HepG2 (cell line): Measurements from ENCODE around the gene SH2D3A. TPM values are rescaled to one million over a fixed set of nuclear protein-coding genes. Genes with fewer than 3 reads are reported as not detected.
A peak's percentile ranks its signal among the peaks of the same experiment; 100 is the strongest.

Experiments
- SMC3 ChIP-seq: IDR thresholded peaks from 2 replicates; pipeline ENCODE4 v1.6.1; 2011; ENCODE audit warnings: low read length, improper control_type of control experiment
- SOX6 ChIP-seq, 2 experiments: fragments of 450-650 bp in 1 of 2; sonication (generic) in 1 of 2; formaldehyde crosslinking in 1 of 2; IDR thresholded peaks; 2 replicates each; pipeline versions ENCODE4 v1.4.0 to v1.6.1; 2017 to 2020; ENCODE audit warnings: antibody characterized with exemption in 1 of 2, mild to moderate bottlenecking in 1 of 2, missing genetic modification reagents in 1 of 2
- TCF7L2 ChIP-seq: IDR thresholded peaks from 2 replicates; pipeline ENCODE4 v1.6.1; 2011; ENCODE audit warnings: mild to moderate bottlenecking, low read depth, low read length, moderate library complexity
- ZBTB20 ChIP-seq: sonication (generic); formaldehyde crosslinking; IDR thresholded peaks from 2 replicates; pipeline ENCODE4 v1.8.1; 2023; ENCODE audit warnings: missing genetic modification reagents, low read depth, mild to moderate bottlenecking, borderline replicate concordance
- ZNF138 ChIP-seq: sonication (generic); formaldehyde crosslinking; IDR thresholded peaks from 2 replicates; pipeline ENCODE4 v1.5.0; 2020; ENCODE audit warnings: mild to moderate bottlenecking, low read depth, missing genetic modification reagents
- ZNF383 ChIP-seq: sonication (generic); formaldehyde crosslinking; IDR thresholded peaks from 2 replicates; pipeline ENCODE4 v1.4.0; 2020; ENCODE audit warnings: missing genetic modification reagents, mild to moderate bottlenecking, borderline replicate concordance
- ZNF563 ChIP-seq: sonication (generic); formaldehyde crosslinking; IDR thresholded peaks from 2 replicates; pipeline ENCODE4 v1.8.0; 2022; ENCODE audit warnings: mild to moderate bottlenecking, moderate library complexity, missing genetic modification reagents
- polyA plus RNA-seq, 8 experiments: library from polyadenylated mRNA; depleted of rRNA in 3 of 8; stranded (reverse) in 7 of 8; unstranded in 1 of 8; fragments of >200 nt; fragmentation: Illumina TruSeq in 4 of 8; extraction: Trizol in 4 of 8; gene quantifications; 2 replicates each; pipeline versions ENCODE4 v1.2.1 to v1.2.3, GENCODE V29; 2011 to 2016; ENCODE audit warnings: low read depth in 4 of 8, missing spikeins in 1 of 8, mixed read lengths in 1 of 8; ENCODE audit not compliant: insufficient read depth in 1 of 8
- total RNA-seq, 5 experiments: library from RNA; depleted of rRNA; stranded (reverse); fragments of >200 nt; fragmentation: Illumina TruSeq; extraction: Trizol; gene quantifications; 2 replicates each; pipeline ENCODE4 v1.2.3, GENCODE V29; 2016; ENCODE audit warnings: low read depth in 1 of 5
- TF ChIP-seq, protein P1 (sequence below): sonication (generic); formaldehyde crosslinking; IDR thresholded peaks from 2 replicates; pipeline ENCODE4 v1.9.0; 2022; ENCODE audit warnings: missing genetic modification reagents, mild to moderate bottlenecking, borderline replicate concordance
- TF ChIP-seq, protein P2 (sequence below): sonication (generic); formaldehyde crosslinking; conservative IDR thresholded peaks from 2 replicates; pipeline ENCODE4 v1.4.0; 2020; ENCODE audit warnings: missing genetic modification reagents

The SH2D3A gene
- total and polyA plus RNA-seq, 2 of the 13 experiments (the other 11 are each of a cell fraction or from before 2014, with no cell fraction given), result 1.0 to 2.2 TPM

DNA sequence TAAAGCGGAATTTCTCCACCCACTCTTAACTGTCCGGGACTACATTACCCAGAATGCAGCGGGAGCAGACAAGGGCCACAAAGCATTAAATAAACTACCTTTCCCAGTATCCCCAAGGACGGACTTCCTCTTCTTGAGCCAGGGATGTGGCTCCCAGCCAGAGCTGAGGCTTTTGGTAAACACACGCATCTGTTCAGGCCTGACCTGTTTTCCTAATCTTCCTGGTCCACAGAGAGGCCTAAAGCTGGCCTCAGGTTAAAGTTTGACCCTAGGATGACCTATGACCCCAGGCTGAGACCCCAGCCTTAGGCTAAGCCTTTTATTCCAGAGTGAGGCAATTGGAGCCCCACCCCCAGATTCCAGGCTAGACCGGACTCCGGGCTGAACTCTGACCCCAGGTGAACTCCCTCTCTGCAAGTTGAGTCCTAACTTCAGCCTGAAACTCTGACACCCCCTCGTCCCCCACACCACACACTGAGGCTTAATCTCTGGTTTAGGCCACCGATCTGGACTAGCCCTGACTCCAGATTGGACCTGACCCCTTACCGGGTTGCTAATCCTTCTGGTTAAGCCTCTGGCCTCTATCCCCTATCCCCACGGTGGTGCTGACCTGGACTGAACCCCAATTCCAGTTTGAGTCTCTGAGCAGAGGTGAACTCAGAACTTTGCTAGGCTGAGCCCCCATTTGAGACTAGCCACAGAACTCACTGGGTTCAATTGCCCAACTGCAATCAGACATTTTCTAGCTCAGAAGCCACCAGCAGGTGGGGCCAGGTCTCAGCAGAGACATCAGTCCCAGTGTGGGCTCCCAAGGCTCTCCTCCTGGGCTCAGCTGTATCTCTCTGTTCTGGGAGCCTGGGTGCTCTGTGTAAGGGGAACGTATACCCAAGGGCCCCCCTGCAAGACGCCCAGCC is 29.1 kb downstream of the SH2D3A start (continued):
- TF ChIP-seq ZNF563 (CRISPR knock-in tag) (no peak), ZBTB20 (CRISPR knock-in tag) (no peak), TCF7L2 (no peak), ZNF138 (CRISPR knock-in tag) (0 out of 2 replicates have a peak, but pooled peaks have one; percentile 30), SMC3 (peak; percentile 91), ZNF383 (CRISPR knock-in tag) (no peak), SOX6 (IDR thresholded peaks at IDR 0.05) (no peak), SOX6 (CRISPR knock-in tag; IDR thresholded peaks at IDR 0.05) (no peak)
- TF ChIP-seq, protein P1, sequence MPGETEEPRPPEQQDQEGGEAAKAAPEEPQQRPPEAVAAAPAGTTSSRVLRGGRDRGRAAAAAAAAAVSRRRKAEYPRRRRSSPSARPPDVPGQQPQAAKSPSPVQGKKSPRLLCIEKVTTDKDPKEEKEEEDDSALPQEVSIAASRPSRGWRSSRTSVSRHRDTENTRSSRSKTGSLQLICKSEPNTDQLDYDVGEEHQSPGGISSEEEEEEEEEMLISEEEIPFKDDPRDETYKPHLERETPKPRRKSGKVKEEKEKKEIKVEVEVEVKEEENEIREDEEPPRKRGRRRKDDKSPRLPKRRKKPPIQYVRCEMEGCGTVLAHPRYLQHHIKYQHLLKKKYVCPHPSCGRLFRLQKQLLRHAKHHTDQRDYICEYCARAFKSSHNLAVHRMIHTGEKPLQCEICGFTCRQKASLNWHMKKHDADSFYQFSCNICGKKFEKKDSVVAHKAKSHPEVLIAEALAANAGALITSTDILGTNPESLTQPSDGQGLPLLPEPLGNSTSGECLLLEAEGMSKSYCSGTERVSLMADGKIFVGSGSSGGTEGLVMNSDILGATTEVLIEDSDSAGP, result no peak; the same call in 1 of the 2 replicates
- TF ChIP-seq, protein P2, sequence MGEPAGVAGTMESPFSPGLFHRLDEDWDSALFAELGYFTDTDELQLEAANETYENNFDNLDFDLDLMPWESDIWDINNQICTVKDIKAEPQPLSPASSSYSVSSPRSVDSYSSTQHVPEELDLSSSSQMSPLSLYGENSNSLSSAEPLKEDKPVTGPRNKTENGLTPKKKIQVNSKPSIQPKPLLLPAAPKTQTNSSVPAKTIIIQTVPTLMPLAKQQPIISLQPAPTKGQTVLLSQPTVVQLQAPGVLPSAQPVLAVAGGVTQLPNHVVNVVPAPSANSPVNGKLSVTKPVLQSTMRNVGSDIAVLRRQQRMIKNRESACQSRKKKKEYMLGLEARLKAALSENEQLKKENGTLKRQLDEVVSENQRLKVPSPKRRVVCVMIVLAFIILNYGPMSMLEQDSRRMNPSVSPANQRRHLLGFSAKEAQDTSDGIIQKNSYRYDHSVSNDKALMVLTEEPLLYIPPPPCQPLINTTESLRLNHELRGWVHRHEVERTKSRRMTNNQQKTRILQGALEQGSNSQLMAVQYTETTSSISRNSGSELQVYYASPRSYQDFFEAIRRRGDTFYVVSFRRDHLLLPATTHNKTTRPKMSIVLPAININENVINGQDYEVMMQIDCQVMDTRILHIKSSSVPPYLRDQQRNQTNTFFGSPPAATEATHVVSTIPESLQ (CRISPR knock-in tag), result no peak
